NCI-H345 treated with DMSO at 0.1 percent for 48 hours (cell line): ENCODE results near the gene PTH2R.
"Not testable (repeated sequence)": the region's sequence is repeated elsewhere in the genome, so short reads cannot be mapped to it uniquely, and the experiment has no call there.

ENCODE experiments used
- DNase-seq: peaks from one replicate; lab custom pipeline; 2025; ENCODE audit not compliant: unreplicated experiment; lab: John Stamatoyannopoulos, UW

PTH2R gene

GRCh38 chr2:208389940-208390339 is 16.7 kb upstream of the PTH2R start:
- no peak for DNase-seq

GRCh38 chr2:208392300-208392699 is 14.3 kb upstream of the PTH2R start:
- no peak for DNase-seq

- DNase-seq: not testable (repeated sequence)
Measured at GRCh38 chr2:208396796-208397195, 9.8 kb upstream of the PTH2R start.

GRCh38 chr2:208399201-208399600 is 7.4 kb upstream of the PTH2R start:
- no peak for DNase-seq

GRCh38 chr2:208407667-208408066 is 1.1 kb downstream of the PTH2R start:
- DNase-seq: peak; percentile 84

GRCh38 chr2:208413931-208414330 is 7.3 kb downstream of the PTH2R start:
- no peak for DNase-seq

- no peak for DNase-seq
Measured at GRCh38 chr2:208415255-208415654, 8.7 kb downstream of the PTH2R start.

GRCh38 chr2:208415897-208416296 is 9.3 kb downstream of the PTH2R start:
- DNase-seq: no peak

- no peak for DNase-seq
Measured at GRCh38 chr2:208426412-208427045, 19.9 kb downstream of the PTH2R start.

- no peak for DNase-seq
Measured at GRCh38 chr2:208437755-208438154, 31.2 kb downstream of the PTH2R start.

- no peak for DNase-seq
Measured at GRCh38 chr2:208440716-208441115, 34.1 kb downstream of the PTH2R start.

GRCh38 chr2:208441951-208442350 is 35.4 kb downstream of the PTH2R start:
- no peak for DNase-seq

- not testable (repeated sequence) for DNase-seq
Measured at GRCh38 chr2:208447447-208447846, 40.9 kb downstream of the PTH2R start.

GRCh38 chr2:208451061-208451460 is 44.5 kb downstream of the PTH2R start:
- DNase-seq: no peak

GRCh38 chr2:208454861-208455260 is 48.3 kb downstream of the PTH2R start:
- DNase-seq: no peak

- DNase-seq: no peak
Measured at GRCh38 chr2:208463721-208464120, 57.1 kb downstream of the PTH2R start.

- DNase-seq: no peak
Measured at GRCh38 chr2:208464205-208464604, 57.6 kb downstream of the PTH2R start.

GRCh38 chr2:208466151-208466919 is 59.7 kb downstream of the PTH2R start:
- peak; percentile 75 for DNase-seq

GRCh38 chr2:208466920-208467298 is 60.3 kb downstream of the PTH2R start:
- no peak for DNase-seq

- DNase-seq: no peak
Measured at GRCh38 chr2:208467564-208467963, 61.0 kb downstream of the PTH2R start.

- no peak for DNase-seq
Measured at GRCh38 chr2:208477741-208478140, 71.1 kb downstream of the PTH2R start.

GRCh38 chr2:208479342-208479741 is 72.8 kb downstream of the PTH2R start:
- no peak for DNase-seq

- DNase-seq: not testable (repeated sequence)
Measured at GRCh38 chr2:208481945-208482344, 75.4 kb downstream of the PTH2R start.
